Renal pelvis (tissue), 3 donors: ENCODE data around the gene RTN4RL2. TPM values are rescaled to one million over a fixed set of nuclear protein-coding genes. Genes with fewer than 3 reads are reported as not detected.

Source experiments
- polyA plus RNA-seq, 3 donors: library from polyadenylated mRNA; unstranded; fragments of 120-200 nt; gene quantifications; one replicate each; pipeline ENCODE4 v1.2.1, GENCODE V29; 2013; ENCODE audit not compliant: insufficient read length in 3 of 3

RTN4RL2 gene
- polyA plus RNA-seq, 3 donors, result 2.8 to 4.7 (median 3.8) TPM

Other genes with a start within 250 kb of the RTN4RL2 start
- gene APLNR, start 223.3 kb upstream of the RTN4RL2 start, polyA plus RNA-seq, result 100 to 1,000 TPM in 1 of 3 donors, 10 to 100 TPM in 2; 95.0 to 111 (median 96.0) TPM
- 10 to 100 TPM; 66.2 to 76.4 (median 67.6) TPM for gene TNKS1BP1, start 135.6 kb upstream of the RTN4RL2 start, polyA plus RNA-seq
- 100 to 1,000 TPM; 162 to 212 (median 183) TPM for gene SSRP1, start 124.6 kb upstream of the RTN4RL2 start, polyA plus RNA-seq
- gene P2RX3, start 122.2 kb upstream of the RTN4RL2 start, polyA plus RNA-seq, result 1 to 10 TPM in 1 of 3 donors, under 1 TPM in 2; 0.76 to 1.4 (median 0.83) TPM
- gene PRG3, start 79.4 kb upstream of the RTN4RL2 start, polyA plus RNA-seq, result under 1 TPM; 0.26 to 0.77 (median 0.52) TPM
- gene PRG2, start 69.9 kb upstream of the RTN4RL2 start, polyA plus RNA-seq, result 1 to 10 TPM in 1 of 3 donors, under 1 TPM in 2; 0.59 to 1.5 (median 0.88) TPM
- 10 to 100 TPM; 20.3 to 25.0 (median 24.4) TPM for gene SLC43A3, start 33.4 kb upstream of the RTN4RL2 start, polyA plus RNA-seq
- 1 to 10 TPM; 5.0 to 6.5 (median 5.5) TPM for gene SLC43A1, start 55.2 kb downstream of the RTN4RL2 start, polyA plus RNA-seq
- gene TIMM10, start 70.2 kb downstream of the RTN4RL2 start, polyA plus RNA-seq, result 10 to 100 TPM; 33.1 to 47.7 (median 40.0) TPM
- under 1 TPM; 0.17 to 0.37 (median 0.30) TPM for gene SMTNL1, start 77.1 kb downstream of the RTN4RL2 start, polyA plus RNA-seq
- gene UBE2L6, start 107.1 kb downstream of the RTN4RL2 start, polyA plus RNA-seq, result 10 to 100 TPM; 30.6 to 40.3 (median 34.2) TPM
- gene SERPING1, start 137.2 kb downstream of the RTN4RL2 start, polyA plus RNA-seq, result 100 to 1,000 TPM; 125 to 141 (median 130) TPM
- 1 to 10 TPM; 2.0 to 5.9 (median 4.3) TPM for gene YPEL4, start 189.4 kb downstream of the RTN4RL2 start, polyA plus RNA-seq
- gene CLP1, start 197.2 kb downstream of the RTN4RL2 start, polyA plus RNA-seq, result 10 to 100 TPM; 15.2 to 17.9 (median 15.8) TPM
- 10 to 100 TPM; 53.7 to 59.9 (median 54.9) TPM for gene ZDHHC5, start 207.6 kb downstream of the RTN4RL2 start, polyA plus RNA-seq